Measurements from ENCODE around the gene TM2D3.

DNA sequence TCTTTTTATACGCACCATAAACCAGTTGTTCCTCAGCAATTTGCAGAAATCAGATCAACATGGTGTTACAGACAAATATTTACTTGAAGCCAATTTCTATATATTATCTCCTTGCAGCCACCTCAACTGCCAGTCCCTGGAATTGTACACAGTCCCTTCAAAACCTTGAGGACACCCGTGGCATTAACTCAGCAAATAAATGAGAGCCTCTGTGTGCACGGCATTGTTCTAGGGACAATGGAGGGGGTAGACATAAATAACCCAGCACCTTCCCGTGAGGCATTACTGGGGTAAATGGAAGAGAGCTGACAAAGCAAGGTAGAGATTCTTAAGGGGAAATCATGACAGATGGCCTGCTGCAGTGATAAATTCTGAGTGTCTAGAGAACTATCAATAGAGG, 12.5 kb downstream of the TM2D3 start:
- TF ChIP-seq, protein P1, sequence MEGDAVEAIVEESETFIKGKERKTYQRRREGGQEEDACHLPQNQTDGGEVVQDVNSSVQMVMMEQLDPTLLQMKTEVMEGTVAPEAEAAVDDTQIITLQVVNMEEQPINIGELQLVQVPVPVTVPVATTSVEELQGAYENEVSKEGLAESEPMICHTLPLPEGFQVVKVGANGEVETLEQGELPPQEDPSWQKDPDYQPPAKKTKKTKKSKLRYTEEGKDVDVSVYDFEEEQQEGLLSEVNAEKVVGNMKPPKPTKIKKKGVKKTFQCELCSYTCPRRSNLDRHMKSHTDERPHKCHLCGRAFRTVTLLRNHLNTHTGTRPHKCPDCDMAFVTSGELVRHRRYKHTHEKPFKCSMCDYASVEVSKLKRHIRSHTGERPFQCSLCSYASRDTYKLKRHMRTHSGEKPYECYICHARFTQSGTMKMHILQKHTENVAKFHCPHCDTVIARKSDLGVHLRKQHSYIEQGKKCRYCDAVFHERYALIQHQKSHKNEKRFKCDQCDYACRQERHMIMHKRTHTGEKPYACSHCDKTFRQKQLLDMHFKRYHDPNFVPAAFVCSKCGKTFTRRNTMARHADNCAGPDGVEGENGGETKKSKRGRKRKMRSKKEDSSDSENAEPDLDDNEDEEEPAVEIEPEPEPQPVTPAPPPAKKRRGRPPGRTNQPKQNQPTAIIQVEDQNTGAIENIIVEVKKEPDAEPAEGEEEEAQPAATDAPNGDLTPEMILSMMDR (IDR thresholded peaks at IDR 0.05; ENCODE audit: borderline replicate concordance, extremely low read depth, low read length, poor library complexity, severe bottlenecking), result no peak
- no peak for TF ChIP-seq EZH2 (IDR thresholded peaks at IDR 0.05; ENCODE audit: borderline replicate concordance, low read depth, low read length, severe bottlenecking)

Data from DND-41 (cell line).